H1 (cell line): ENCODE results near the gene MORN4. TPM values are rescaled to one million over a fixed set of nuclear protein-coding genes. Genes with fewer than 3 reads are reported as not detected.

Experiments
- CTCF ChIA-PET: fragments of 300-600 bp; sonication (Branson Sonifier 250); formaldehyde crosslinking; loops from one replicate; lab custom pipeline; 2021; ENCODE audit not compliant: partially characterized antibody; lab: Charles Lee
- POLR2A ChIA-PET: fragments of 300-600 bp; sonication (Branson Sonifier 250); formaldehyde crosslinking; loops from one replicate; lab custom pipeline; 2021; ENCODE audit warnings: inconsistent platforms; ENCODE audit not compliant: partially characterized antibody; lab: Charles Lee
- DNase-seq, 2 experiments: peaks; one replicate each; pipeline versions ENCODE4 v3.0.0 to v3.0.0-alpha.2; 2010 to 2022; ENCODE audit warnings: low spot score in 2 of 2, low read depth in 1 of 2, mixed read lengths in 1 of 2
- FAIRE-seq: peaks from 2 replicates; lab custom pipeline; 2011; peaks lifted over from hg19 to GRCh38; lab: Jason Lieb, UNC
- H2AFZ ChIP-seq: 2 replicates; pipeline ENCODE4 v1.8.1; 2012; ENCODE audit warnings: low read length, inconsistent platforms
- H2AK5ac ChIP-seq: 2 replicates; pipeline ENCODE4 v1.6.1; 2013; ENCODE audit warnings: low read depth, low read length
- H2BK120ac ChIP-seq: replicated peaks from 2 replicates; pipeline ENCODE3; 2013; ENCODE audit warnings: low read depth, low read length, inconsistent platforms
- H2BK12ac ChIP-seq: 2 replicates; pipeline ENCODE4 v1.6.1; 2013; ENCODE audit warnings: low read depth, low read length
- H2BK15ac ChIP-seq: 2 replicates; pipeline ENCODE4 v1.6.1; 2013; ENCODE audit warnings: low read length
- H2BK20ac ChIP-seq: 2 replicates; pipeline ENCODE4 v1.6.1; 2013; ENCODE audit warnings: low read length
- H2BK5ac ChIP-seq: 2 replicates; pipeline ENCODE4 v1.6.1; 2013; ENCODE audit warnings: low read depth, low read length
- H3K14ac ChIP-seq: 2 replicates; pipeline ENCODE4 v1.6.1; 2013; ENCODE audit warnings: inconsistent platforms; ENCODE audit not compliant: insufficient read length
- H3K18ac ChIP-seq: 2 replicates; pipeline ENCODE4 v1.6.1; 2013; ENCODE audit warnings: low read length; ENCODE audit errors: extremely low read depth
- H3K23ac ChIP-seq: 2 replicates; pipeline ENCODE4 v1.6.1; 2013; ENCODE audit warnings: inconsistent platforms; ENCODE audit not compliant: insufficient read length
- H3K23me2 ChIP-seq: 2 replicates; pipeline ENCODE4 v1.6.1; 2013; ENCODE audit warnings: low read depth, low read length
- H3K27ac ChIP-seq: 2 replicates; pipeline ENCODE4 v1.6.1; 2011; ENCODE audit warnings: low read depth, low read length, inconsistent platforms
- H3K27me3 ChIP-seq, 4 experiments: replicated peaks in 1 of 4; 1 replicate in 1 of 4; 2 replicates in 3 of 4; pipeline versions ENCODE4 v1.6.1 to v1.8.1; 2011 to 2013; ENCODE audit warnings: low read length in 3 of 4, mild to moderate bottlenecking in 3 of 4, inconsistent platforms in 2 of 4, mixed read lengths in 2 of 4, moderate library complexity in 1 of 4; ENCODE audit not compliant: control insufficient read depth in 3 of 4, insufficient read depth in 3 of 4; ENCODE audit errors: extremely low read depth in 1 of 4
- H3K36me3 ChIP-seq, 4 experiments: 2 replicates each; pipeline versions ENCODE4 v1.6.1 to v1.8.1; 2011 to 2013; ENCODE audit warnings: mild to moderate bottlenecking in 4 of 4, low read length in 3 of 4, moderate library complexity in 2 of 4, control low read depth in 1 of 4, inconsistent platforms in 1 of 4; ENCODE audit not compliant: insufficient read depth in 4 of 4, control insufficient read depth in 2 of 4
- H3K4ac ChIP-seq: replicated peaks from 2 replicates; pipeline ENCODE3; 2013; ENCODE audit warnings: low read length, low read depth, mixed read lengths, inconsistent platforms; ENCODE audit not compliant: insufficient read length
- H3K4me1 ChIP-seq, 4 experiments: replicated peaks in 1 of 4; 1 replicate in 1 of 4; 2 replicates in 3 of 4; pipeline versions ENCODE4 v1.6.1 to v1.8.1; 2011 to 2013; ENCODE audit warnings: low read length in 3 of 4, inconsistent platforms in 2 of 4, mixed read lengths in 1 of 4; ENCODE audit not compliant: insufficient read depth in 4 of 4, control insufficient read depth in 3 of 4
- H3K4me2 ChIP-seq, 2 experiments: 2 replicates each; pipeline versions ENCODE4 v1.6.1 to v1.8.1; 2011 to 2013; ENCODE audit warnings: low read depth in 2 of 2, low read length in 2 of 2, control low read depth in 1 of 2, inconsistent platforms in 1 of 2, mild to moderate bottlenecking in 1 of 2; ENCODE audit not compliant: insufficient read depth in 1 of 2
- H3K4me3 ChIP-seq, 4 experiments: fragments of 200-600, 300-600 bp in 1 of 4; sonication (generic), shearing (Covaris generic), sonication (Bioruptor Twin) in 1 of 4; 2 replicates each; pipeline versions ENCODE4 v1.5.1 to v1.8.1; 2011 to 2016; ENCODE audit warnings: low read length in 4 of 4, low read depth in 3 of 4, control low read depth in 2 of 4, inconsistent platforms in 2 of 4, mild to moderate bottlenecking in 2 of 4, mixed read lengths in 1 of 4, moderate library complexity in 1 of 4; ENCODE audit not compliant: insufficient read depth in 2 of 4; ENCODE audit errors: extremely low read depth in 1 of 4
- H3K56ac ChIP-seq: replicated peaks from 2 replicates; pipeline ENCODE3; 2013; ENCODE audit warnings: low read depth, mild to moderate bottlenecking, mixed read lengths, low read length, inconsistent platforms; ENCODE audit not compliant: insufficient read length
- H3K79me1 ChIP-seq: 2 replicates; pipeline ENCODE4 v1.6.1; 2013; ENCODE audit warnings: low read depth, low read length, control low read depth
- H3K79me2 ChIP-seq, 2 experiments: 2 replicates each; pipeline versions ENCODE4 v1.6.1 to v1.8.1; 2012 to 2013; ENCODE audit warnings: low read length in 2 of 2, mild to moderate bottlenecking in 2 of 2, inconsistent platforms in 1 of 2; ENCODE audit not compliant: insufficient read depth in 2 of 2, control insufficient read depth in 1 of 2
- H3K9ac ChIP-seq, 4 experiments: replicated peaks in 1 of 4; 1 replicate in 1 of 4; 2 replicates in 3 of 4; pipeline versions ENCODE4 v1.6.1 to v1.8.1; 2011 to 2013; ENCODE audit warnings: low read depth in 3 of 4, low read length in 3 of 4, control low read depth in 2 of 4, mild to moderate bottlenecking in 2 of 4, moderate library complexity in 2 of 4, inconsistent platforms in 1 of 4; ENCODE audit errors: extremely low read depth in 1 of 4
- H3K9me3 ChIP-seq, 2 experiments: 2 replicates each; pipeline versions ENCODE4 v1.6.1 to v1.8.1; 2012 to 2013; ENCODE audit warnings: mild to moderate bottlenecking in 2 of 2, moderate library complexity in 2 of 2, control low read depth in 1 of 2, inconsistent platforms in 1 of 2, low read depth in 1 of 2, low read length in 1 of 2, mixed read lengths in 1 of 2; ENCODE audit not compliant: insufficient read depth in 2 of 2
- H4K20me1 ChIP-seq, 2 experiments: replicated peaks in 1 of 2; 2 replicates each; pipeline versions ENCODE3 to v1.8.1; 2011 to 2013; ENCODE audit warnings: inconsistent platforms in 2 of 2, low read length in 2 of 2, mild to moderate bottlenecking in 1 of 2; ENCODE audit not compliant: insufficient read depth in 2 of 2, control insufficient read depth in 1 of 2
- H4K5ac ChIP-seq: 2 replicates; pipeline ENCODE4 v1.6.1; 2013; ENCODE audit warnings: low read length, low read depth, mixed read lengths, inconsistent platforms; ENCODE audit not compliant: insufficient read length
- H4K8ac ChIP-seq: 2 replicates; pipeline ENCODE4 v1.8.0; 2013; ENCODE audit warnings: mild to moderate bottlenecking, moderate library complexity, low read length, inconsistent platforms; ENCODE audit not compliant: insufficient read depth; ENCODE audit errors: extremely low read depth
- H4K91ac ChIP-seq: replicated peaks from 2 replicates; pipeline ENCODE3; 2013; ENCODE audit warnings: low read length, mixed read lengths, inconsistent platforms; ENCODE audit not compliant: insufficient read length
- CHD1 ChIP-seq: IDR thresholded peaks from 2 replicates; pipeline ENCODE4 v1.6.1; 2012; ENCODE audit warnings: low read depth, low read length, improper control_type of control experiment
- EZH2 ChIP-seq: fragments of 200-600 bp; sonication (generic); IDR thresholded peaks from 2 replicates; pipeline ENCODE4 v1.7.1; 2012; ENCODE audit warnings: low read depth, mild to moderate bottlenecking, moderate library complexity, low read length, inconsistent platforms; ENCODE audit not compliant: severe bottlenecking
- JUN ChIP-seq: IDR thresholded peaks from 2 replicates; pipeline ENCODE4 v1.6.1; 2011; ENCODE audit warnings: low read depth, mild to moderate bottlenecking, improper control_type of control experiment, low read length
- JUND ChIP-seq: IDR thresholded peaks from 2 replicates; pipeline ENCODE4 v1.6.1; 2011; ENCODE audit warnings: mild to moderate bottlenecking, improper control_type of control experiment, low read length
- PHF8 ChIP-seq: fragments of 200-600 bp; sonication (generic); conservative IDR thresholded peaks from 2 replicates; pipeline ENCODE4 v1.7.1; 2012; ENCODE audit warnings: low read depth, mild to moderate bottlenecking, inconsistent platforms, low read length, moderate library complexity
- POLR2A ChIP-seq, 2 experiments: IDR thresholded peaks; 1 replicate in 1 of 2; 2 replicates in 1 of 2; pipeline ENCODE4 v1.6.1; 2011; ENCODE audit warnings: low read depth in 2 of 2, low read length in 2 of 2, mild to moderate bottlenecking in 2 of 2; ENCODE audit errors: control extremely low read depth in 1 of 2
- POLR2AphosphoS5 ChIP-seq: IDR thresholded peaks from 2 replicates; pipeline ENCODE4 v1.6.1; 2011; ENCODE audit warnings: low read depth, low read length
- RFX5 ChIP-seq: IDR thresholded peaks from 2 replicates; pipeline ENCODE4 v1.6.1; 2011; ENCODE audit warnings: low read depth, low read length, improper control_type of control experiment, borderline replicate concordance
- RXRA ChIP-seq: IDR thresholded peaks from 2 replicates; pipeline ENCODE4 v1.6.1; 2011; ENCODE audit warnings: low read depth, mild to moderate bottlenecking, low read length, moderate library complexity; ENCODE audit not compliant: insufficient read depth
- SIN3A ChIP-seq, 2 experiments: IDR thresholded peaks in 1 of 2; conservative IDR thresholded peaks in 1 of 2; 2 replicates each; pipeline ENCODE4 v1.6.1; 2011 to 2012; ENCODE audit warnings: low read length in 2 of 2, improper control_type of control experiment in 1 of 2, low read depth in 1 of 2, mild to moderate bottlenecking in 1 of 2
- SP1 ChIP-seq: IDR thresholded peaks from 2 replicates; pipeline ENCODE4 v1.6.1; 2011; ENCODE audit warnings: low read depth, low read length
- USF2 ChIP-seq: IDR thresholded peaks from 2 replicates; pipeline ENCODE4 v1.6.1; 2011; ENCODE audit warnings: low read length, improper control_type of control experiment
- WGBS, 2 experiments: shearing (Covaris generic) in 1 of 2; methylation state at CpG; one replicate each; pipeline versions ENCODE4 v1.1.6 to v1.1.7; 2013 to 2015; ENCODE audit warnings: low lambda C conversion rate in 2 of 2, mixed read lengths in 2 of 2, inconsistent platforms in 1 of 2, low coverage in 1 of 2, missing lambda C conversion rate in 1 of 2; ENCODE audit not compliant: insufficient replicate concordance in 2 of 2, insufficient coverage in 1 of 2, insufficient read length in 1 of 2; ENCODE audit errors: extremely low coverage in 1 of 2, missing lambda C conversion rate in 1 of 2; 5-methylcytosine and 5-hydroxymethylcytosine counted together
- polyA plus RNA-seq, 7 experiments: library from polyadenylated mRNA; depleted of rRNA in 3 of 7; stranded (reverse) in 5 of 7; unstranded in 2 of 7; fragments of >200 nt in 5 of 7; fragments of 200-250 nt in 2 of 7; gene quantifications; 1 replicate in 5 of 7; 2 replicates in 1 of 7; 4 replicates in 1 of 7; pipeline versions ENCODE4 v1.2.1 to v1.2.3, GENCODE V29; 2011 to 2013; ENCODE audit warnings: missing spikeins in 2 of 7, mixed read lengths in 2 of 7
- total RNA-seq: library from RNA; stranded (reverse); fragmentation: NEBNext Ultra II Directional; extraction: Animal tissue kit (Norgen Biotek cat#: 25700); gene quantifications from 2 replicates; pipeline ENCODE4 v1.2.1, GENCODE V29; 2021

The MORN4 gene
- total and polyA plus RNA-seq, 2 of the 8 experiments (the other 6 are each of a cell fraction or from before 2014, with no cell fraction given), result 13.6 to 22.0 TPM

- Histone ChIP-seq H3K27me3 (no peaks in the 10 kb centered on the region), H3K79me2 (no peaks in the 10 kb centered on the region), H2BK12ac (no peak overlapping the region), H3K4me2 (no peak overlapping the region), H3K9ac (no peak overlapping the region; a peak in 1 of 7 replicates), H4K91ac (no peak overlapping the region), H3K23ac (no peak overlapping the region), H4K8ac (no peak overlapping the region), H2AFZ (no peak overlapping the region), H3K23me2 (no peaks in the 10 kb centered on the region), H3K14ac (no peak overlapping the region), H4K5ac (no peak overlapping the region), H2BK120ac (no peak overlapping the region), H3K4ac (no peak overlapping the region), H3K4me3 (no peak overlapping the region), H3K9me3 (no peaks in the 10 kb centered on the region), H2BK15ac (no peak overlapping the region), H3K79me1 (no peaks in the 10 kb centered on the region), H2BK5ac (no peak overlapping the region), H3K56ac (no peak overlapping the region), H4K20me1 (no peaks in the 10 kb centered on the region), H3K18ac (no peak overlapping the region), H3K4me1 (peaks cover 0 to 6% (median 2%) of the 10 kb centered on the region in 4 experiments; a peak in 2 of 7 replicates), H2AK5ac (no peak overlapping the region), H3K27ac (no peak overlapping the region), H2BK20ac (no peak overlapping the region), H3K36me3 (no peaks in the 10 kb centered on the region)
- WGBS, 2 experiments, result 93% methylated on average over 5 of the region's 5 CpGs; no CpG with 5 or more reads in 1 of the 2 experiments
- no peak for DNase-seq
- ChIA-PET POLR2A (interaction anchor here (0.9 to 2.1 kb wide), 2 partner anchors 9 to 39 kb away, joined by 3 to 6 read pairs; no protein-coding TSS in a partner anchor), CTCF (interaction anchor here (1.0 to 9.5 kb wide), 10 partner anchors 11 to 190 kb away, joined by 3 to 108 read pairs (median 4); partner anchors contain the start of gene ANKRD2)
- no peak for FAIRE-seq
- no peak for TF ChIP-seq EZH2
- no peak for TF ChIP-seq SIN3A (conservative IDR thresholded peaks at IDR 0.05 in 1 of 2, IDR thresholded peaks at IDR 0.05 in 1 of 2; ENCODE audit: low read depth in 1 of 2, low read length in 2 of 2)
- no peak for TF ChIP-seq RXRA
- TF ChIP-seq PHF8, result no peak
- TF ChIP-seq USF2, result no peak
- TF ChIP-seq POLR2AphosphoS5, result no peak
- TF ChIP-seq JUN, result no peak
- TF ChIP-seq RFX5, result no peak
- TF ChIP-seq CHD1, result no peak
- TF ChIP-seq POLR2A (IDR thresholded peaks at IDR 0.05; ENCODE audit: control extremely low read depth in 1 of 2, low read depth in 2 of 2, low read length in 2 of 2), result no peak
- TF ChIP-seq JUND, result no peak
- no peak for TF ChIP-seq SP1
Observed at GRCh38 chr10:97584798-97585438, 48.4 kb downstream of the MORN4 start.
